HepG2 (cell line): ENCODE measurements around the gene TSPAN18. TPM values are rescaled to one million over a fixed set of nuclear protein-coding genes. Genes with fewer than 3 reads are reported as not detected.

Experiments used
- ATAC-seq: fragments of 200-7000 bp; cut with Tn5 transposase; 3 replicates; pipeline ENCODE4 v1.9.1; 2020; ENCODE audit warnings: mild to moderate bottlenecking, moderate library complexity
- BruUV-seq: library from RNA; stranded (reverse); fragments of 400-500 nt; replicated peaks from 2 replicates; lab custom pipeline; 2021; lab: Mats Ljungman, UMichigan
- CTCF ChIA-PET: fragments of 300-600 bp; formaldehyde crosslinking; extraction: SDS; loops from one replicate; lab custom pipeline; 2021; ENCODE audit warnings: low total read pairs, inconsistent platforms, low intra/inter-chr PET ratio; lab: Yijun Ruan, JAX
- POLR2A ChIA-PET: fragments of 350-600 bp; sonication (Branson Sonifier 250); formaldehyde crosslinking; loops from one replicate; lab custom pipeline; 2020; ENCODE audit warnings: antibody characterized with exemption, inconsistent platforms; lab: Yijun Ruan, JAX
- DNase-seq: peaks from one replicate; pipeline ENCODE4 v3.0.0-alpha.2; 2015; ENCODE audit warnings: low spot score
- FAIRE-seq: peaks from 3 replicates; lab custom pipeline; 2011; peaks lifted over from hg19 to GRCh38; lab: Jason Lieb, UNC
- H2AFZ ChIP-seq: one replicate; pipeline ENCODE4 v1.6.1; 2011; ENCODE audit warnings: low read length, inconsistent platforms
- H3K27ac ChIP-seq: fragments of 300-600 bp; 3 replicates; pipeline ENCODE4 v1.8.0; 2011; ENCODE audit warnings: mixed run types, mild to moderate bottlenecking, mixed read lengths, low read length, inconsistent platforms; ENCODE audit not compliant: insufficient read depth; ENCODE audit errors: extremely low read length
- H3K27me3 ChIP-seq, 2 experiments: fragments of 200-600 bp in 1 of 2; 2 replicates in 1 of 2; 3 replicates in 1 of 2; pipeline versions ENCODE4 v1.6.0 to v1.8.0; 2011; ENCODE audit warnings: low read length in 2 of 2, mild to moderate bottlenecking in 2 of 2, moderate library complexity in 2 of 2, inconsistent platforms in 1 of 2; ENCODE audit not compliant: insufficient read depth in 2 of 2, control insufficient read depth in 1 of 2
- H3K36me3 ChIP-seq, 2 experiments: fragments of 200-600 bp in 1 of 2; replicated peaks in 1 of 2; 2 replicates in 1 of 2; 3 replicates in 1 of 2; pipeline versions ENCODE4 v1.5.1 to v1.8.0; 2011; ENCODE audit warnings: low read length in 2 of 2, inconsistent platforms in 1 of 2; ENCODE audit not compliant: insufficient read depth in 2 of 2, control insufficient read depth in 1 of 2
- H3K4me1 ChIP-seq: 2 replicates; pipeline ENCODE4 v1.5.1; 2012; ENCODE audit warnings: low read length, inconsistent platforms; ENCODE audit not compliant: insufficient read depth
- H3K4me2 ChIP-seq: 2 replicates; pipeline ENCODE4 v1.6.0; 2011; ENCODE audit warnings: low read depth, low read length, inconsistent platforms
- H3K4me3 ChIP-seq, 3 experiments: fragments of 200-600 bp in 1 of 3; sonication (generic), shearing (Covaris generic) in 1 of 3; replicated peaks in 1 of 3; 2 replicates each; pipeline ENCODE4 v1.5.1; 2011 to 2016; ENCODE audit warnings: low read length in 3 of 3, inconsistent platforms in 2 of 3, low read depth in 2 of 3, mild to moderate bottlenecking in 2 of 3, control low read depth in 1 of 3, mixed read lengths in 1 of 3; ENCODE audit not compliant: insufficient read depth in 1 of 3
- H3K79me2 ChIP-seq: one replicate; pipeline ENCODE4 v1.6.1; 2011; ENCODE audit warnings: low read length, inconsistent platforms; ENCODE audit not compliant: insufficient read depth
- H3K9ac ChIP-seq: 2 replicates; pipeline ENCODE4 v1.6.0; 2011; ENCODE audit warnings: mild to moderate bottlenecking, low read depth, low read length, inconsistent platforms; ENCODE audit not compliant: insufficient read depth
- H3K9me3 ChIP-seq: 2 replicates; pipeline ENCODE4 v1.5.1; 2012; ENCODE audit warnings: mild to moderate bottlenecking, low read length
- H4K20me1 ChIP-seq: 2 replicates; pipeline ENCODE4 v1.6.0; 2011; ENCODE audit warnings: inconsistent platforms, mild to moderate bottlenecking, low read length, moderate library complexity; ENCODE audit not compliant: insufficient read depth
- GFI1 ChIP-seq: sonication (generic); formaldehyde crosslinking; IDR thresholded peaks from 2 replicates; pipeline ENCODE4 v1.5.0; 2020; ENCODE audit warnings: missing genetic modification reagents, mild to moderate bottlenecking, borderline replicate concordance
- KLF6 ChIP-seq: IDR thresholded peaks from 2 replicates; pipeline ENCODE4 v1.8.0; 2016; ENCODE audit warnings: missing biosample characterization, missing genetic modification reagents
- MLLT10 ChIP-seq: sonication (generic); formaldehyde crosslinking; IDR thresholded peaks from 2 replicates; pipeline ENCODE4 v1.4.0; 2020; ENCODE audit warnings: missing genetic modification reagents
- NR3C1 ChIP-seq: sonication (generic); formaldehyde crosslinking; IDR thresholded peaks from 2 replicates; pipeline ENCODE4 v1.4.0; 2020; ENCODE audit warnings: missing genetic modification reagents
- RNF2 ChIP-seq: fragments of 450-650 bp; conservative IDR thresholded peaks from 2 replicates; pipeline ENCODE4 v1.6.1; 2016; ENCODE audit warnings: low read depth
- RORA ChIP-seq: sonication (generic); formaldehyde crosslinking; IDR thresholded peaks from 2 replicates; pipeline ENCODE4 v1.5.0; 2020; ENCODE audit warnings: mild to moderate bottlenecking, missing genetic modification reagents, moderate library complexity
- SPEN ChIP-seq: sonication (generic); formaldehyde crosslinking; IDR thresholded peaks from 2 replicates; pipeline ENCODE4 v1.5.1; 2020; ENCODE audit warnings: low read depth, mild to moderate bottlenecking, missing genetic modification reagents
- TEAD2 ChIP-seq: sonication (generic); formaldehyde crosslinking; IDR thresholded peaks from 2 replicates; pipeline ENCODE4 v1.9.0; 2021; ENCODE audit warnings: missing genetic modification reagents
- ZBTB7A ChIP-seq: sonication (generic); formaldehyde crosslinking; IDR thresholded peaks from 2 replicates; pipeline ENCODE4 v1.8.0; 2022; ENCODE audit warnings: mild to moderate bottlenecking, missing genetic modification reagents
- ZNF230 ChIP-seq: sonication (generic); formaldehyde crosslinking; IDR thresholded peaks from 2 replicates; pipeline ENCODE4 v1.4.0; 2020; ENCODE audit warnings: mild to moderate bottlenecking, missing genetic modification reagents
- ZNF543 ChIP-seq: sonication (generic); formaldehyde crosslinking; IDR thresholded peaks from 2 replicates; pipeline ENCODE4 v1.4.0; 2020; ENCODE audit warnings: mild to moderate bottlenecking, missing genetic modification reagents
- ZNF792 ChIP-seq: IDR thresholded peaks from 2 replicates; pipeline ENCODE4 v1.6.1; 2016
- WGBS: methylation state at CpG from one replicate; pipeline ENCODE4 v1.1.6; 2017; ENCODE audit warnings: low lambda C conversion rate; 5-methylcytosine and 5-hydroxymethylcytosine counted together
- in situ Hi-C: cut with HindIII; loops from 2 replicates; pipeline ENCODE4 v1.10.0; 2017; ENCODE audit warnings: low pct_unique_long_range_greater_than_20kb; ENCODE audit not compliant: extremely low pct_ligation_motif_present
- intact Hi-C: fragments of 100-400 bp; cut with micrococcal nuclease; formaldehyde crosslinking; loops from one replicate; pipeline ENCODE4 v1.10.0; 2022; ENCODE audit not compliant: unreplicated experiment
- polyA plus RNA-seq, 8 experiments: library from polyadenylated mRNA; depleted of rRNA in 3 of 8; stranded (reverse) in 7 of 8; unstranded in 1 of 8; fragments of >200 nt; fragmentation: Illumina TruSeq in 4 of 8; extraction: Trizol in 4 of 8; gene quantifications; 2 replicates each; pipeline versions ENCODE4 v1.2.1 to v1.2.3, GENCODE V29; 2011 to 2016; ENCODE audit warnings: low read depth in 4 of 8, missing spikeins in 1 of 8, mixed read lengths in 1 of 8; ENCODE audit not compliant: insufficient read depth in 1 of 8
- total RNA-seq, 5 experiments: library from RNA; depleted of rRNA; stranded (reverse); fragments of >200 nt; fragmentation: Illumina TruSeq; extraction: Trizol; gene quantifications; 2 replicates each; pipeline ENCODE4 v1.2.3, GENCODE V29; 2016; ENCODE audit warnings: low read depth in 1 of 5
- TF ChIP-seq, protein P1 (sequence below): sonication (generic); formaldehyde crosslinking; IDR thresholded peaks from one replicate; pipeline ENCODE4 v1.5.1; 2020; ENCODE audit warnings: mild to moderate bottlenecking, missing genetic modification reagents; ENCODE audit errors: not compliant biosample characterization
- TF ChIP-seq, protein P2 (sequence below): conservative IDR thresholded peaks from 2 replicates; pipeline ENCODE4 v1.6.1; 2018; ENCODE audit warnings: missing genetic modification reagents
- TF ChIP-seq, protein P3 (sequence below): IDR thresholded peaks from 2 replicates; pipeline ENCODE4 v1.6.1; 2016; ENCODE audit warnings: control low read depth

The TSPAN18 gene
- total and polyA plus RNA-seq, 2 of the 13 experiments (the other 11 are each of a cell fraction or from before 2014, with no cell fraction given): not detected

DNA sequence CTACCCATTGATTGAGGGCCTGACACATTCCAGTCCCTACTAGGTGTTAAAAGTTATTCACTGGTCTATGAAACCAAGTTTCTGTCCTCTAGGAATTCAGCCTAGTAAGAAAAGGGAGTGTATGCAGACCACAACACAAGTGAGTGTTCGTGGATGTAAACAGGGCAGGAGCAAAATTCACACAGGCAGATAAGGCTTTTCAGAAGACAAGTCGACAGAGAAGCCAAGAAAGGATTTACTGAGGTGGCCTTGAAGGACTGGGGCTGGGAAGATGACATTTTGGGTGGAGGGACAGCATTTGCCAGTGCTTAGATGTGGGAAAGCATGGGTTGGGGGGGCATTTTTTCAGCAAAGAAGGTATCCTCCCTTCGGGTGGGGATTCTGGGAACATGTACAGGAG lies 76.2 kb downstream of the TSPAN18 start:
- no peaks in the 10 kb centered on the region; a peak in 2 of 5 replicates for H3K27me3 ChIP-seq
- no peaks in the 10 kb centered on the region for H3K4me1 ChIP-seq
- no TSS peak for BruUV-seq
- ChIA-PET CTCF (no interaction called here), POLR2A (no interaction called here)
- no peaks in the 10 kb centered on the region for H3K79me2 ChIP-seq
- FAIRE-seq (no peak), ATAC-seq (no peak), DNase-seq (no peak)
- H3K36me3 ChIP-seq: no peaks in the 10 kb centered on the region
- TF ChIP-seq RNF2 (no peak), GFI1 (no peak), TEAD2 (no peak), RORA (CRISPR knock-in tag) (no peak), ZNF230 (CRISPR knock-in tag) (no peak), ZNF792 (CRISPR knock-in tag) (no peak), SPEN (no peak), NR3C1 (CRISPR knock-in tag) (no peak), KLF6 (CRISPR knock-in tag) (no peak), MLLT10 (no peak), ZBTB7A (CRISPR knock-in tag) (no peak), ZNF543 (CRISPR knock-in tag) (no peak)
- TF ChIP-seq, protein P1, sequence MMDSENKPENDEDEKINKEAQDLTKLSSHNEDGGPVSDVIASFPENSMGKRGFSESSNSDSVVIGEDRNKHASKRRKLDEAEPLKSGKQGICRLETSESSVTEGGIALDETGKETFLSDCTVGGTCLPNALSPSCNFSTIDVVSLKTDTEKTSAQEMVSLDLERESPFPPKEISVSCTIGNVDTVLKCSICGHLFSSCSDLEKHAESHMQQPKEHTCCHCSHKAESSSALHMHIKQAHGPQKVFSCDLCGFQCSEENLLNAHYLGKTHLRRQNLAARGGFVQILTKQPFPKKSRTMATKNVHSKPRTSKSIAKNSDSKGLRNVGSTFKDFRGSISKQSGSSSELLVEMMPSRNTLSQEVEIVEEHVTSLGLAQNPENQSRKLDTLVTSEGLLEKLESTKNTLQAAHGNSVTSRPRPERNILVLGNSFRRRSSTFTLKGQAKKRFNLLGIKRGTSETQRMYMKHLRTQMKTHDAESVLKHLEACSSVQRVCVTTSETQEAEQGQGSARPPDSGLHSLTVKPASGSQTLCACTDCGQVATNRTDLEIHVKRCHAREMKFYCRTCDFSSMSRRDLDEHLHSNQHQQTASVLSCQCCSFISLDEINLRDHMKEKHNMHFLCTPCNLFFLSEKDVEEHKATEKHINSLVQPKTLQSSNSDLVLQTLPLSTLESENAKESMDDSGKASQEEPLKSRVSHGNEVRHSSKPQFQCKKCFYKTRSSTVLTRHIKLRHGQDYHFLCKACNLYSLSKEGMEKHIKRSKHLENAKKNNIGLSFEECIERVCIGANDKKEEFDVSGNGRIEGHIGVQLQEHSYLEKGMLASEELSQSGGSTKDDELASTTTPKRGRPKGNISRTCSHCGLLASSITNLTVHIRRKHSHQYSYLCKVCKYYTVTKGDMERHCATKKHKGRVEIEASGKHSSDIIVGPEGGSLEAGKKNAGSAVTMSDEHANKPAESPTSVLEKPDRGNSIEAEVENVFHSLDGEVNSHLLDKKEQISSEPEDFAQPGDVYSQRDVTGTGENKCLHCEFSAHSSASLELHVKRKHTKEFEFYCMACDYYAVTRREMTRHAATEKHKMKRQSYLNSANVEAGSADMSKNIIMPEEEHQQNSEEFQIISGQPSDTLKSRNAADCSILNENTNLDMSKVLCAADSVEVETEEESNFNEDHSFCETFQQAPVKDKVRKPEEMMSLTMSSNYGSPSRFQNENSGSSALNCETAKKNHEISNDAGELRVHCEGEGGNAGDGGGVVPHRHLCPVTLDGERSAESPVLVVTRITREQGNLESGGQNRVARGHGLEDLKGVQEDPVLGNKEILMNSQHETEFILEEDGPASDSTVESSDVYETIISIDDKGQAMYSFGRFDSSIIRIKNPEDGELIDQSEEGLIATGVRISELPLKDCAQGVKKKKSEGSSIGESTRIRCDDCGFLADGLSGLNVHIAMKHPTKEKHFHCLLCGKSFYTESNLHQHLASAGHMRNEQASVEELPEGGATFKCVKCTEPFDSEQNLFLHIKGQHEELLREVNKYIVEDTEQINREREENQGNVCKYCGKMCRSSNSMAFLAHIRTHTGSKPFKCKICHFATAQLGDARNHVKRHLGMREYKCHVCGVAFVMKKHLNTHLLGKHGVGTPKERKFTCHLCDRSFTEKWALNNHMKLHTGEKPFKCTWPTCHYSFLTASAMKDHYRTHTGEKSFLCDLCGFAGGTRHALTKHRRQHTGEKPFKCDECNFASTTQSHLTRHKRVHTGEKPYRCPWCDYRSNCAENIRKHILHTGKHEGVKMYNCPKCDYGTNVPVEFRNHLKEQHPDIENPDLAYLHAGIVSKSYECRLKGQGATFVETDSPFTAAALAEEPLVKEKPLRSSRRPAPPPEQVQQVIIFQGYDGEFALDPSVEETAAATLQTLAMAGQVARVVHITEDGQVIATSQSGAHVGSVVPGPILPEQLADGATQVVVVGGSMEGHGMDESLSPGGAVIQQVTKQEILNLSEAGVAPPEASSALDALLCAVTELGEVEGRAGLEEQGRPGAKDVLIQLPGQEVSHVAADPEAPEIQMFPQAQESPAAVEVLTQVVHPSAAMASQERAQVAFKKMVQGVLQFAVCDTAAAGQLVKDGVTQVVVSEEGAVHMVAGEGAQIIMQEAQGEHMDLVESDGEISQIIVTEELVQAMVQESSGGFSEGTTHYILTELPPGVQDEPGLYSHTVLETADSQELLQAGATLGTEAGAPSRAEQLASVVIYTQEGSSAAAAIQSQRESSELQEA (CRISPR knock-in tag): no peak
- TF ChIP-seq, protein P2, sequence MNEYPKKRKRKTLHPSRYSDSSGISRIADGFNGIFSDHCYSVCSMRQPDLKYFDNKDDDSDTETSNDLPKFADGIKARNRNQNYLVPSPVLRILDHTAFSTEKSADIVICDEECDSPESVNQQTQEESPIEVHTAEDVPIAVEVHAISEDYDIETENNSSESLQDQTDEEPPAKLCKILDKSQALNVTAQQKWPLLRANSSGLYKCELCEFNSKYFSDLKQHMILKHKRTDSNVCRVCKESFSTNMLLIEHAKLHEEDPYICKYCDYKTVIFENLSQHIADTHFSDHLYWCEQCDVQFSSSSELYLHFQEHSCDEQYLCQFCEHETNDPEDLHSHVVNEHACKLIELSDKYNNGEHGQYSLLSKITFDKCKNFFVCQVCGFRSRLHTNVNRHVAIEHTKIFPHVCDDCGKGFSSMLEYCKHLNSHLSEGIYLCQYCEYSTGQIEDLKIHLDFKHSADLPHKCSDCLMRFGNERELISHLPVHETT (CRISPR knock-in tag): no peak
- TF ChIP-seq, protein P3, sequence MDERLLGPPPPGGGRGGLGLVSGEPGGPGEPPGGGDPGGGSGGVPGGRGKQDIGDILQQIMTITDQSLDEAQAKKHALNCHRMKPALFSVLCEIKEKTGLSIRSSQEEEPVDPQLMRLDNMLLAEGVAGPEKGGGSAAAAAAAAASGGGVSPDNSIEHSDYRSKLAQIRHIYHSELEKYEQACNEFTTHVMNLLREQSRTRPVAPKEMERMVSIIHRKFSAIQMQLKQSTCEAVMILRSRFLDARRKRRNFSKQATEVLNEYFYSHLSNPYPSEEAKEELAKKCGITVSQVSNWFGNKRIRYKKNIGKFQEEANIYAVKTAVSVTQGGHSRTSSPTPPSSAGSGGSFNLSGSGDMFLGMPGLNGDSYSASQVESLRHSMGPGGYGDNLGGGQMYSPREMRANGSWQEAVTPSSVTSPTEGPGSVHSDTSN (CRISPR knock-in tag): no peak
- H3K4me3 ChIP-seq: no peak overlapping the region
- H4K20me1 ChIP-seq: no peaks in the 10 kb centered on the region
- no peak overlapping the region for H2AFZ ChIP-seq
- H3K9ac ChIP-seq: no peak overlapping the region
- H3K4me2 ChIP-seq: no peak overlapping the region
- no peaks in the 10 kb centered on the region for H3K9me3 ChIP-seq
- H3K27ac ChIP-seq: no peak overlapping the region
- intact Hi-C loops: no loop called here
- 3% methylated on average over 3 of the region's 3 CpGs for whole genome bisulfite sequencing
- in situ Hi-C loops: no loop called here
